Peyer's patch (tissue), 4 donors: ENCODE measurements around the gene KDM2A.

Source experiments
- CTCF ChIP-seq, 6 experiments: fragments of 450-650 bp in 4 of 6; fragments of 200-600 bp in 2 of 6; sonication (generic) in 1 of 6; IDR thresholded peaks; one replicate each; pipeline ENCODE4 v1.5.1; 2017 to 2019; ENCODE audit warnings: antibody characterized with exemption in 6 of 6, mild to moderate bottlenecking in 3 of 6, moderate library complexity in 1 of 6
- POLR2A ChIP-seq, 2 donors: fragments of 450-650 bp; IDR thresholded peaks; one replicate each; pipeline ENCODE4 v1.5.1; 2017; ENCODE audit warnings: antibody characterized with exemption in 2 of 2, mild to moderate bottlenecking in 2 of 2, moderate library complexity in 2 of 2

GRCh38 chr11:67300756-67301312 lies 181.8 kb downstream of the KDM2A start:
- TF ChIP-seq POLR2A (IDR thresholded peaks at IDR 0.05) (no peak), CTCF (IDR thresholded peaks at IDR 0.05) (no peak)
